GM13976 (cell line): Measurements from ENCODE around the gene RAB44.

Experiments
- DNase-seq: peaks from one replicate; pipeline ENCODE4 v3.0.0; 2012; ENCODE audit warnings: low spot score
- in situ Hi-C: fragments of 300-500 bp; cut with MboI; formaldehyde crosslinking; loops from one replicate; pipeline ENCODE4 v1.12.0; 2022; ENCODE audit warnings: low sequenced_read_pairs, mixed read lengths, inconsistent platforms; ENCODE audit not compliant: unreplicated experiment
- TF ChIP-seq, protein P1 (sequence below): IDR thresholded peaks from 2 replicates; pipeline ENCODE4 v1.5.1; 2012; ENCODE audit warnings: borderline replicate concordance, mild to moderate bottlenecking; ENCODE audit not compliant: insufficient read depth; ENCODE audit errors: extremely low read depth, missing control alignments, control extremely low read depth

The RAB44 gene

DNA sequence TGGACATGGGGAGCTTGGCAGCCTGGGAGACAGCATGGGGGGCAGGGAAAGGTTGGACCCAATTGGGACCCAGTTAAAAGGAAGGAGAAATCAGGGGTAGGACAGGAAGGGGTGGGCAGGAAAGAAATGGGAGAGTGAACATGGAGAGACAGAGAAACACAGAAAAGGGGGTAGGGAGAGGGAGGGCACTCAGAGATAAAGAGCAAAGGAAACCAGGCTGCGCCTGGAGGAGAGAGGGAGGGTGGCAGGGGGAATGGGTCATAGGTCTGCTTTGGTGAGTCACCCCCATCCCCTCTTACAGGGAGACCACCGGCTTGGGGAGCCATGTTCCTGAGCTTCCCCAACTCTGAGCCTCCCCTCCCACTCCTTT is 46.7 kb downstream of the RAB44 start:
- no peak for DNase-seq
- TF ChIP-seq, protein P1, sequence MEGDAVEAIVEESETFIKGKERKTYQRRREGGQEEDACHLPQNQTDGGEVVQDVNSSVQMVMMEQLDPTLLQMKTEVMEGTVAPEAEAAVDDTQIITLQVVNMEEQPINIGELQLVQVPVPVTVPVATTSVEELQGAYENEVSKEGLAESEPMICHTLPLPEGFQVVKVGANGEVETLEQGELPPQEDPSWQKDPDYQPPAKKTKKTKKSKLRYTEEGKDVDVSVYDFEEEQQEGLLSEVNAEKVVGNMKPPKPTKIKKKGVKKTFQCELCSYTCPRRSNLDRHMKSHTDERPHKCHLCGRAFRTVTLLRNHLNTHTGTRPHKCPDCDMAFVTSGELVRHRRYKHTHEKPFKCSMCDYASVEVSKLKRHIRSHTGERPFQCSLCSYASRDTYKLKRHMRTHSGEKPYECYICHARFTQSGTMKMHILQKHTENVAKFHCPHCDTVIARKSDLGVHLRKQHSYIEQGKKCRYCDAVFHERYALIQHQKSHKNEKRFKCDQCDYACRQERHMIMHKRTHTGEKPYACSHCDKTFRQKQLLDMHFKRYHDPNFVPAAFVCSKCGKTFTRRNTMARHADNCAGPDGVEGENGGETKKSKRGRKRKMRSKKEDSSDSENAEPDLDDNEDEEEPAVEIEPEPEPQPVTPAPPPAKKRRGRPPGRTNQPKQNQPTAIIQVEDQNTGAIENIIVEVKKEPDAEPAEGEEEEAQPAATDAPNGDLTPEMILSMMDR = no peak

DNA sequence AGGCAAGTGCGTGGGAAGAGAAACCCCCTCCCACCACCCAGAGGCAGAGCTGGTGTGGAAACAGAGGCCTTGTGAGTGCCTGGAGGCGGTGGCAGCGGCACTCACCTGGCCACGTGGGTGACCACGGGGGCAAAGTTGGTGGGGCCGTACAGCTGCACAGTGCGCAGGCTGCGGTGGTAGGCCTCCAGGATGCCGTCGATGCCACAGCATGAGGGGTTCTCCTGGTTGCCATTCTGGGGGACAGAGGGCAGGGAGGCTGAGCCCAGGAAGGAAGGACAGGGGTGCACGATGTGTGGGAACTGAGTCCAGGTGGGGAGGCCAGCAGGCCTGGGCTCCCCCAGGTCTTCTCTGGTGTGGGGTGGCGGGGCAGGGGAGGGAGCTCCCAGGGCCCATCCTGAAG is 47.7 kb downstream of the RAB44 start:
- no peak for DNase-seq
- TF ChIP-seq, protein P1 = no peak
- in situ Hi-C loops = no loop called here

More for the DNA sequence above, 46.7 kb downstream of the RAB44 start:
- in situ Hi-C loops = no loop called here

DNA sequence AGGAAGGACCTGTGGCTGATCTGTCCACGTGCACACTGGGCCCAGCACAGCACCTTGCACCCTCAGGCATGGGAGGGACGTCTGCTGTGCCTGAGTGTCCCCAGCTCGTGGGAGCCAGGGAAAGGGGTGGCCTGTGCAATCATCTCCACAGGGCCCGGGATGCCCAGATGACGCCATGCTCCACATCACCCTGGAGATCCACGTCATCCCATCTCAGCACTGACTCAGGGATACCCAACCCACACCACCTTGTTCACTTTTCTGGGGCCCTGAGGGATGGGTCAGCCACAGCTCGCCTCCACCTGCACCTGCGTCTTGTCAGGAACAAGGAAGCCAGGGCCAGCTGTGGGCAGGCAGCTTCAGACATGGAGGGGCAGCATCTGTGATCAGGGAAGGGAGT is 48.2 kb downstream of the RAB44 start:
- no peak for DNase-seq
- TF ChIP-seq, protein P1 = no peak
- in situ Hi-C loops = no loop called here

DNA sequence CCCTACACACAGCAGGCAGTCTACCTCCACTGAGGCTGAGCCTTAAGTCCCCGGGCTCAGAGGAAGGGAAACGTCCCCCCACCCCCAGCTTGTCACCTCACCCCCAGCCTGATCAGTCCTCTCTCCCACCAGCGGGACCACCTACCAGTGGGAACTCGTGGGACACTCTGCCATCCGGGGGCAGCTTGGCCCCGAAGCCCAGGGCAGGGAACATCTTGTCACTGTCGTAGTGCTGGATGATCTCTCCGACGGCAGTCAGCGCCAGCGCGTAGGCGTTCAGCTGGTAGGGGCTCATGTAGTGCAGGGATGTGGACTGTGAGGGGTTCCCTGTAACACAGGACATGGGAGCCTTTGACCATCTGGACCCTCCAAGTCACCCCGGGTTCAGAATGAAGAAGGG is 48.6 kb downstream of the RAB44 start:
- in situ Hi-C loops = no loop called here

DNA sequence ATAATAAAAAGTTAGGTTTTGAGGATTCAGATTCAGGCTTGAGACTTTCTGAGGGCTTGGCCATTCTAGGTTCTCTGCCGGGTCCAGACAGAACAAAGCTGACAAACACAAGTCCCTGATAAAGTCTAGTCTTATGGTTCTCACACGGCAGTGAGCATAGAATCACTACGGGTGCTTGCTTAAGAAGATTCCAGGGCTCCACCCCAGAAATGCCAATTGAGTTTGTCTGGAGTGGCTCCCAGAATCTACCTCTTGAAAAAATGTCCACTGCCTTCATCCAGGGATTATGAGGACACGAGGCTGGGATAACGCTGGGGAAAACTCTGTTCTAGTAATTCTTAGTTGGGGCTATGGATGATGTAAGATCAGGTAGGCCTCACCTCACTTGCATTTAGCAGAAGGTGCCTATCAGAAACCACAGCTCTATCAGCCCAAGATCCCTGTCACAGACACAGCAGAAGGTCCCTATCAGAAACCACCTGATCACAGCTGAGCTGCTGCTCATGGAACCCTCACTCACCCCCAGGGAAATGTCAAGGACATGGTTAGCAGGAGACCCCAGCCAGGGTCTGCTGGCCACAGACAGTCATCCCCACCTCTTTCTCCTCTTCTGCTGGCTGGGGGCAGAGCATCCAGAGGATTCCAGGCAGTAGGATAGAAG is 52.3 kb downstream of the RAB44 start:
- TF ChIP-seq, protein P1 = no peak
- no peak for DNase-seq
- in situ Hi-C loops = loop anchor here (10.0 to 25.0 kb wide), 2 partner anchors 135 to 462 kb away; no protein-coding TSS in a partner anchor

More for the DNA sequence above, 48.6 kb downstream of the RAB44 start:
- DNase-seq = no peak
- TF ChIP-seq, protein P1 = no peak

DNA sequence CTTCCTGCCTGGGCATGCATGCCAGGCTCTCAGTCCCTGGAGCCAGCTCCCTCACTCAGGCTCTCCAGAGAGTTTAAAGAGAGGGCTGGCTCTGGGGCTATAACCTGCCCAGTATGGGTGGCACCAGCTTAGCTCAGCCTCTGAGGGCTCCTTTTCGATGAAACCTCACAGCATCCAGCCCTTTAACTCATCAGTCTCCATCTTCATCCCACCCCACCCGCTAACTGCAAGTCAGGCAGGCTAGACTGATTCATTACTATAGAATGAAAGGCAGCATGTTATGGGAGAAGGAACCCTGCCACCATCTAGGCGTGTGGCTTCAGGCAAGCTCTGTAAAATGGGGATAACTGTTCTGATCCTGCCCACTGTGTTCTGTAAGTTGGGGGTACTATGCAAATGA is 53.5 kb downstream of the RAB44 start:
- TF ChIP-seq, protein P1 = no peak
- in situ Hi-C loops = loop anchor here (10.0 to 25.0 kb wide), 2 partner anchors 136 to 461 kb away; no protein-coding TSS in a partner anchor
- DNase-seq = no peak
